Tibial nerve (tissue), 3 donors: ENCODE data around the gene ASF1B.

Source experiments
- CTCF ChIP-seq, 5 experiments: fragments of 200-600 bp in 3 of 5; fragments of 450-650 bp in 2 of 5; sonication (generic) in 3 of 5; IDR thresholded peaks; one replicate each; pipeline ENCODE4 v1.5.1; 2016 to 2019; ENCODE audit warnings: antibody characterized with exemption in 5 of 5, mild to moderate bottlenecking in 3 of 5, moderate library complexity in 2 of 5
- POLR2A ChIP-seq, 2 donors: fragments of 450-650 bp; IDR thresholded peaks; one replicate each; pipeline ENCODE4 v1.6.1; 2017; ENCODE audit warnings: antibody characterized with exemption in 2 of 2, mild to moderate bottlenecking in 2 of 2, moderate library complexity in 2 of 2

DNA sequence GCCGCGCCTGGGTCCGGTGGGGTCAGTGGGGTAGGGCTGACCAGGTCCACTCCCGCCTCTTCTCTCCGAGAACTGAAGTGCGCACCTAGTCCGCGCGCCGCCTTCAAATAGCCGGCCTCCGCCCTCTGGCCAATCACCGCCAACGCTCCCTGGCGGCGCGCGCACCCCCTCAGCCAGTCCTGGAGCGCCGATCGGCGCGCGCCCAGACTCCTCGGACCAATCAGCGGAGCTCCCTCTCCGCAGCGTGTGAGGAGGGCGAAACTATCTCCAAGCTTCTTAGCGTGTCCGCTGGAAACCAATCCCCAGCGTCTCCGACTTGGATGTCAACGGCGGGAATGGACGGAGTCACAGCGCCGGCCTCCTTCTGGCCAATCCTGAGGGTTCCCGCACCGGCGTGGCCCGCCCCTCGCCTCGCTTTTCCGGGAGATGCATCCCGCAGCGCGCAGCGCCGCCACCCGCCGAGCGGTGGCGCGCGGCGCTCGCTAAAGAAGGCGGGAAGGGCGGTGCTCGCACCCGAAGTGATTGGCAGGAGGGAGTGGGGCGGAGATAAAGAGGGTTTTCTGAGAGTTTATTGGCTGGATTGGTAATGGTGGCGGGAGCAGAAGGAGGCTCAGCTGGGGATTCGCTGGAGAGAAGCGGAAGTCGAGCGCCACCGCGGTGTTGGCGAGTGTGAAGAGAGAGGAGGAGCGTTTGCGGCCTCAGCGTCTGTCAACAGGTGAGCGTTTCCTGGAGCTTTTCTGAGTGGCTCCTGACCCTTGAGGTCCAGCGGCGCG, at the start of gene ASF1B:
- TF ChIP-seq POLR2A (IDR thresholded peaks at IDR 0.05) (peak; percentile 37 to 81), CTCF (IDR thresholded peaks at IDR 0.05) (peak; percentile 88 to 99 (median 96))
